ENCODE results near the gene ING4.

GRCh38 chr12:6606331-6607131 is 56.4 kb downstream of the ING4 start:
- no peak for TF ChIP-seq CTCF (IDR thresholded peaks at IDR 0.05 in 4 of 5, conservative IDR thresholded peaks at IDR 0.05 in 1 of 5)
- TF ChIP-seq POLR2A (IDR thresholded peaks at IDR 0.05) = peak in 1 of 2 donors; percentile 13
